BJ (cell line): ENCODE results near the gene ECT2. TPM values are rescaled to one million over a fixed set of nuclear protein-coding genes. Genes with fewer than 3 reads are reported as not detected.
"Not testable (repeated sequence)": the region's sequence is repeated elsewhere in the genome, so short reads cannot be mapped to it uniquely, and the experiment has no call there.

ENCODE experiments used
- CTCF ChIA-PET: fragments of 350-600 bp; formaldehyde crosslinking; extraction: SDS; loops from one replicate; lab custom pipeline; 2021; ENCODE audit warnings: antibody characterized with exemption, inconsistent platforms; lab: Yijun Ruan, JAX
- POLR2A ChIA-PET: fragments of 300-600 bp; sonication (Branson Sonifier 250); formaldehyde crosslinking; extraction: SDS; loops from one replicate; lab custom pipeline; 2021; ENCODE audit warnings: antibody characterized with exemption; lab: Charles Lee
- DNase-seq: peaks from one replicate; pipeline ENCODE4 v3.0.0-alpha.2; 2011; ENCODE audit warnings: low read depth
- H3K27me3 ChIP-seq: 2 replicates; pipeline ENCODE4 v1.6.0; 2011; ENCODE audit warnings: low read length; ENCODE audit not compliant: control insufficient read depth, insufficient read depth
- H3K36me3 ChIP-seq: 2 replicates; pipeline ENCODE4 v1.5.1; 2011; ENCODE audit warnings: low read length; ENCODE audit not compliant: control insufficient read depth, insufficient read depth
- H3K4me3 ChIP-seq: 2 replicates; pipeline ENCODE4 v1.5.1; 2011; ENCODE audit warnings: low read depth, mild to moderate bottlenecking, control low read depth, low read length
- polyA plus RNA-seq: library from polyadenylated mRNA; depleted of rRNA; stranded (reverse); fragments of >200 nt; gene quantifications from 2 replicates; pipeline ENCODE4 v1.2.3, GENCODE V29; 2011
- TF ChIP-seq, protein P1 (sequence below): IDR thresholded peaks from 2 replicates; pipeline ENCODE4 v1.5.1; 2011; ENCODE audit warnings: low read depth, mild to moderate bottlenecking, control low read depth, inconsistent platforms, low read length, moderate library complexity; ENCODE audit not compliant: insufficient read depth

ECT2 gene
- polyA plus RNA-seq, 1 experiment = 15.3 TPM

DNA sequence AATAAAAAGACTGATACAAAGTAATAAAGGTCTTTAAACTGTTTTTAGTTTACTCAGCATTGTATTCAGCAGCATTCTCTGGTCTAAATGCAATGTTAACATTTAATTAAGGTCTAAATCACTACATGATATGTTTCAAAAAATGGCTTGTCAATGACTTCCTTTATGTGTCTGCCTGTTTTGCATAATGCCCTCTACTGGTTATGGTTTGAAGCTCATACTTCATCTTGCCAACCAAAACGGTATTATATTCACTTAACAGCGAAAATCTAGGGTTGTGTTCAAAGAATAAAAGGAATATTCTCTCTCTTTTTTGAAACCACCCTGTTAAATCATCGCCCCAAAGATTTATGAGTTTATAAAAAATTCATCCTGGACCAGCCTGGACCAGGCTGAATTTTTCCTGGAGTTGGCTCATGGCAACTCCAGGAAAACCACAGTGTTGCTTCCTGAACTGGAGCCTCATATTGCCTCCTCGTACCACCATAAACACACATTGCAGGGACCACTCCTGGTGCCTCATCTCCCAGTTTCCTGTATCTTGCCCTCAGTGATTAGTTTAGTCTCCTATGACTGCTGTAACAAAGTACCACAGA lies 32.9 kb upstream of the ECT2 start:
- ChIA-PET CTCF (no interaction called here), POLR2A (no interaction called here)
- TF ChIP-seq, protein P1, sequence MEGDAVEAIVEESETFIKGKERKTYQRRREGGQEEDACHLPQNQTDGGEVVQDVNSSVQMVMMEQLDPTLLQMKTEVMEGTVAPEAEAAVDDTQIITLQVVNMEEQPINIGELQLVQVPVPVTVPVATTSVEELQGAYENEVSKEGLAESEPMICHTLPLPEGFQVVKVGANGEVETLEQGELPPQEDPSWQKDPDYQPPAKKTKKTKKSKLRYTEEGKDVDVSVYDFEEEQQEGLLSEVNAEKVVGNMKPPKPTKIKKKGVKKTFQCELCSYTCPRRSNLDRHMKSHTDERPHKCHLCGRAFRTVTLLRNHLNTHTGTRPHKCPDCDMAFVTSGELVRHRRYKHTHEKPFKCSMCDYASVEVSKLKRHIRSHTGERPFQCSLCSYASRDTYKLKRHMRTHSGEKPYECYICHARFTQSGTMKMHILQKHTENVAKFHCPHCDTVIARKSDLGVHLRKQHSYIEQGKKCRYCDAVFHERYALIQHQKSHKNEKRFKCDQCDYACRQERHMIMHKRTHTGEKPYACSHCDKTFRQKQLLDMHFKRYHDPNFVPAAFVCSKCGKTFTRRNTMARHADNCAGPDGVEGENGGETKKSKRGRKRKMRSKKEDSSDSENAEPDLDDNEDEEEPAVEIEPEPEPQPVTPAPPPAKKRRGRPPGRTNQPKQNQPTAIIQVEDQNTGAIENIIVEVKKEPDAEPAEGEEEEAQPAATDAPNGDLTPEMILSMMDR = peak; percentile 29
- Histone ChIP-seq H3K36me3 (no peaks in the 10 kb centered on the region), H3K27me3 (no peaks in the 10 kb centered on the region; the same call in 1 of the 2 replicates), H3K4me3 (no peak overlapping the region)
- DNase-seq = no peak

DNA sequence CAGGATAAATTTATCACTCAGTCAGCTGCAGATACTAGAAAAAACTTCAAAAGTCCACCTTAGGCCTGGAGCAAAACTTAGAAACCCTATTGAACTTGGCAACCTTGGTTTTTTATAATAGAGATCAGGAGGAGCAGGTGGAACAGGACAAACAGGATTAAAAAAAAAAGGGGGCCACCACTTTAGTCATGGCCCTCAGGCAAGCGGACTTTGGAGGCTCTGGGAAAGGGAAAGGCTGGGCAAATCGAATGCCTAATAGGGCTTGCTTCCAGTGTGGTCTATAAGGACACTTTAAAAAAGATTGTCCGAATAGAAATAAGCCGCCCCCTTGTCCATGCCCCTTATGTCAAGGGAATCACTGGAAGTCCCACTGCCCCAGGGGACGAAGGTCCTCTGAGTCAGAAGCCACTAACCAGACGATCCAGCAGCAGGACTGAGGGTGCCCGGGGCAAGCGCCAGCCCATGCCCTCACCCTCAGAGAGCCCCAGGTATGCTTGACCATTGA lies 27.9 kb upstream of the ECT2 start:
- H3K4me3 ChIP-seq, H3K27me3 ChIP-seq, POLR2A ChIA-PET, CTCF ChIA-PET, DNase-seq, H3K36me3 ChIP-seq: not testable (repeated sequence)

- Histone ChIP-seq H3K27me3 (no peaks in the 10 kb centered on the region), H3K36me3 (no peaks in the 10 kb centered on the region), H3K4me3 (no peak overlapping the region)
- DNase-seq = no peak
- TF ChIP-seq, protein P1 = no peak
- POLR2A ChIA-PET = no interaction called here
- CTCF ChIA-PET = interaction anchor here (0.6 to 2.2 kb wide), 5 partner anchors 14 to 60 kb away, joined by 3 to 9 read pairs (median 3); partner anchors contain the start of gene NCEH1
These were observed 24.1 kb upstream of the ECT2 start for GRCh38 chr3:172726380-172726779.

- Histone ChIP-seq H3K4me3 (no peak overlapping the region), H3K36me3 (no peaks in the 10 kb centered on the region), H3K27me3 (no peaks in the 10 kb centered on the region)
- DNase-seq = no peak
- ChIA-PET CTCF (interaction anchor here (0.6 kb wide), 1 partner anchor 59 kb away, joined by 3 read pairs; no protein-coding TSS in a partner anchor), POLR2A (no interaction called here)
- TF ChIP-seq, protein P1 = no peak
These were observed 15.5 kb upstream of the ECT2 start for GRCh38 chr3:172735014-172735413.

- TF ChIP-seq, protein P1 = no peak
- H3K4me3 ChIP-seq = no peak overlapping the region
- ChIA-PET POLR2A (no interaction called here), CTCF (no interaction called here)
- no peaks in the 10 kb centered on the region for H3K27me3 ChIP-seq
- DNase-seq = no peak
- no peaks in the 10 kb centered on the region for H3K36me3 ChIP-seq
These were observed 11.1 kb upstream of the ECT2 start for GRCh38 chr3:172739462-172739861.
